Bronchus fibroblast of lung (primary cell): ENCODE measurements around the gene CPSF6. TPM values are rescaled to one million over a fixed set of nuclear protein-coding genes. Genes with fewer than 3 reads are reported as not detected.

Experiments used
- total RNA-seq: library from RNA; depleted of rRNA; stranded (reverse); fragments of >200 nt; gene quantifications from 2 replicates; pipeline ENCODE4 v1.2.3, GENCODE V29; 2015

Gene CPSF6, protein sequence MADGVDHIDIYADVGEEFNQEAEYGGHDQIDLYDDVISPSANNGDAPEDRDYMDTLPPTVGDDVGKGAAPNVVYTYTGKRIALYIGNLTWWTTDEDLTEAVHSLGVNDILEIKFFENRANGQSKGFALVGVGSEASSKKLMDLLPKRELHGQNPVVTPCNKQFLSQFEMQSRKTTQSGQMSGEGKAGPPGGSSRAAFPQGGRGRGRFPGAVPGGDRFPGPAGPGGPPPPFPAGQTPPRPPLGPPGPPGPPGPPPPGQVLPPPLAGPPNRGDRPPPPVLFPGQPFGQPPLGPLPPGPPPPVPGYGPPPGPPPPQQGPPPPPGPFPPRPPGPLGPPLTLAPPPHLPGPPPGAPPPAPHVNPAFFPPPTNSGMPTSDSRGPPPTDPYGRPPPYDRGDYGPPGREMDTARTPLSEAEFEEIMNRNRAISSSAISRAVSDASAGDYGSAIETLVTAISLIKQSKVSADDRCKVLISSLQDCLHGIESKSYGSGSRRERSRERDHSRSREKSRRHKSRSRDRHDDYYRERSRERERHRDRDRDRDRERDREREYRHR
- total RNA-seq: 24.2 and 24.4 TPM in 2 replicates

DNA sequence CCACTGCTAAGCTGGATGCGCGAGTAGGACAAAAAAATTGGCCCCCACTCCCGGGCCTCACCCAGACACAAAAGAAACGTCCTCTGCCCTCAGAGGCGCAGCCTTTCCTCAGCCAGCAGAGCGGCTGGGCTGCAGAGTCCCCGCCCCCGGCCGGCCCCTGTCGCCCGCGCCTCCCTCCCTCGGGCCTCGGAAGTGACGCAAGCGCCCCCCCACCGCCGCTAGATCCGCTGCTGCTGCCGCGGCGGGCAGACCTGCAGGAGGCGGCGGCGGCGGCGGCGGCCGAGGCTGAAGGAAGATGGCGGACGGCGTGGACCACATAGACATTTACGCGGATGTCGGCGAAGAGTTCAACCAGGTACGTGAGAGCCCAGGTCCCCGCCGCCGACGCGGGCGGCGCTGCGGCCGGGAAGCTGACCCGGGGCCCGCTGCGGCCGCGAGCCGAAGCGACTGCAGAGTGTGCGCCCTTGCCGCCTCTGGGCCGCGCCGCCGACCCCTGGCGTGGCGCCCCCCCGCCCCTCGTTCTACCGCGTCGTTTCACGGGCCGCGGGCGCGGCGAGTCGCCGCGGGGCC is at the start of gene CPSF6:
Gene CPSF6, plus strand, starts transcription at position 218 of the 570 bp plus-strand sequence. Its CDS starts 78 bp downstream, at position 296.

Other genes starting within 250 kb of the CPSF6 start
- gene LYZ, start 108.8 kb downstream of the CPSF6 start, total RNA-seq: not detected in 2 replicates
- gene YEATS4, start 120.2 kb downstream of the CPSF6 start, total RNA-seq: 47.3 and 96.8 TPM in 2 replicates
- 12.3 and 15.5 TPM in 2 replicates for gene FRS2, start 230.8 kb downstream of the CPSF6 start, total RNA-seq